ENCODE data around the gene TRAF5. TPM values are rescaled to one million over a fixed set of nuclear protein-coding genes. Genes with fewer than 3 reads are reported as not detected.

Gene TRAF5
- polyA plus RNA-seq, 1 donor: 27.9 TPM

- DNase-seq: peak; percentile 55
These were observed 801 bp downstream of the TRAF5 start for GRCh38 chr1:211327346-211327921.

DNA sequence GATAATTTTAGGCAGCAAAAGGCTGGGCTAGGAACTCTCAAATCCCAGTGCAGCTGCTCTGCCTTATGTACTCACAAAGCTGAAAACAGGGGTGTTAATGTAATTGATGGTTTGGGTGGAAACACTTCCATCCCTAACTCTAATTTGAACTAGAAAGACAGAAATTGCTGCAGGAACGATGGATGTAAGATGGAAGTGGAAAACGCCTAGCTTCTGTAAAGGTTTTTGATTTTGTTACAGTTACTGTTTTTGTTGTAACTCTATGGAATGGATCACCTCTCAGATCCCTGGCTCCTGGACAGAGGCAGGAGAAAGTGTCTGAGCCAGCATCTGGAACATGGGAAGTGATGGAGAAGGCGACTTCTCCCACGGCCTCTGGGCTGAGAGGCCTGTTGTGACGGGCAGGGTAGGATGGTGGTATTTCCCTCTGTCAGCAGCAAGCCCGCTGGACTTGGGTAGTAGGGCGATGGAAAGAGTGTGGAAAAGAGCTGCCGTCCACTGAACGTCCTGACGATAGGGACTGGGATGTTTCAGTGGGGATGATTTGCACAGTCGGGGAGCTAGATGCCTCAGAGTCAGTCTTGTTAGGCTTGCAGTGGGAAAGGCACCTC, 1.6 kb downstream of the TRAF5 start:
- no peak for DNase-seq

DNA sequence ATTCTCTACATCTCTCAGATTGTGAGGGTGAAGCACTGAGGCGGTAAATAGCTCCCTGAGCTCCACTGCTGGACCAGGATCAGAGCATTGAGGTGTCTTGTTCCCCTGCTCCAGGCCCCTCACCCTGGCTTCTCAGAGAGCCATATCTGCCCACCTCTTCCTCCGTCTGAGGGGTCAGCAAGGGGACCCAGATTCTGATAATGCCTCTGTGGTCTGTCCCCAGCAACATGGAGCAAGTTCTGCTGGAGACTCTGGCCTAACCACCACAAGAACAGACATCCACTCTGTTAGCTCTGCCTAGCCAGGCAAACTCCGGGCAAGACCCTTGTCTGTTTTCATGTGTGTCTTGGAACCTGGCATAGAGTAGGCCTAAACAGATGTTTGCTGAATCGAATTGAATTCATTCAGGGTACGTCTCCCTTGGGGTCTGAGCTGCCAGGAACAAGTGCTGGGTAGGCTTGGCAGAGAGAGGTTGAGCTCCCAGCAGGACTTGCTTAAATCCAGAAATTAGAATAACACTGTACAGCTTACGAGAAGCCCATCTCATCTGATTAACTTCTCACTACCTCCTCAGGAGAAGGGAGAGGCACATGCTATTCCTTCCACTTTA, 2.3 kb downstream of the TRAF5 start:
- DNase-seq: no peak

DNA sequence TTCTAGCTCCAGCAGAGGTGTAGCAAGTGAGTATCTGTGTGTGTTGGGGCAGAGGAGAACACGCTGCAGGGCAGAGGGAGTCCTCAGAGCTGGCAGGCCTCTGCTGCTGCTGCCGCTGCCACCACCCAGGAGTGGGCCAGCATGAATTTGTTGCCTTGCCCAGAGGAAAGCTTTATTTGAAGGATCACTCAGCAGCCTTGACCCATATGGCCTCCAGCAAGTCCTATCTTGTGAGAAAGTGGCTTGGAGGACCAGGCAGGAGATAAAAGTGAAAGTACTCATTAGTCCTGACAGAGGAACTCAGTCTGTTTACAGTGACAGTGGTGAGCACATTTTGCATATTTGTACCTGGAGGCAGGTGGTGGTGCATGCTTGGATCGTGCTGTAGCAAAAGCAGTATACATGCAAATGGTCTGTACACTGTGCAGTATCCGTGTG, 3.1 kb downstream of the TRAF5 start:
- no peak for DNase-seq

DNA sequence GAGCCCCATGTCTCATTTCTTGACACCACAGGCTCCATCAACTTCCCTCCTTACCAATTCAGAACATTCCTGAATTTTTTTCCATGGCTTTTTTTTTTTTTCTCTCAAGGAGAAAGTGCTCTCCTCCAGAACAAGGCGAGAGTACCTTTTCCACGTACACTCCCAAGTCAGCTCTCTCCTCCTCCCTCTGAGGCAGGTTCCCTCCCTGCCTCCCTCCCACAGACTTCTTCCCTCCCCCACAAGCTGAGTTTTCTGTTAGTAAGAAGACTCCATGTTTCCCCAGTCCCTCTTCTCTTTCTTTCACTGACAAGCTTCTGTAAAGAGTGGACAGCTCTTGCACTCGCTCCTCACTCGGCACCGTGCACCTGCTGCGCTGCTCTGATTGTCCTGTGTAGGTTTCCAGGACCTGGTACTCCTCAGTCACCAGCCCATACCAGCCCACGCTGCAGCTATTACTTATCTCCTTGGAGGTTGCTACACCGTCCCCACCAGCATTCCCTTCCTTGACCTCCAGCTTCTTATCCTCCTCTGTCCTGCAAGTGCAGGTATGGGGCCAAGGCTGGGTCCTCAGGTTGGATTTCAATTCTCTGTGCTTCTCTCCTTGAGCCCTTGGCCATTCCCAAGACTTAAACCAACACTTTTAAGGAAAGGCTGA, 3.8 kb downstream of the TRAF5 start:
- DNase-seq: no peak

DNA sequence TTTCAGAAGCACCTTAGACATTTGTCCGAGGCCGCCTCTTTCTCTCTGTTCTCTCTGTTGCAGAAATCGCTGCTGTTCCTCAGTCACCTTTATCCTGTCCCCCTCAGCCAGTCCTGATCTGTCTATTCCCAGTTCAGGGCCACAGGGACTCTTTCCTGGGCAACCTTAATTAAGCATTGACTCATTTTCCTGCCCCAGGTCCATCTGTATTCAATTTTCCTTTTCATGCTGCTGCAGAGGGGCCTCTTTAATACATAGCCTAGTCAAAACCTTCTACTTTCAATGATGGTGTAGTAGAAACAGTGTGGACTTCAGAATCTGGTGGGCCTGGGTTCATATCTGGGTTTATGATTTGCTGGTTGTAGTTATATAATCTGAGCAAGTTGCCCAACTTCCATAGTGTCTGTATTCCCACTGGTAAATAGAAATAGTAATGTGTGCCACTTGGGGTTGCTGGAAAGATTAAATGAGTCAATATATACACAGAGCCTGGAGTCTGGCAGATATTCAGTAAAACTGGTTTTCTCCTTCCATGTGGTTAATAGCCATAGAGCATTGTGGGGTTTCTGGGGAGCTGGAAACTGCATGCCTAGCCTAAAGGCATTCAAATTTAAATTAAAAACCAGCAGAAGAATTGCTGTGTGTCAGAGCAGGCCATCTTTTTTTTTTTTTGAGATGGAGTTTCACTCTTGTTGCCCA, 4.5 kb downstream of the TRAF5 start:
- DNase-seq: no peak

DNA sequence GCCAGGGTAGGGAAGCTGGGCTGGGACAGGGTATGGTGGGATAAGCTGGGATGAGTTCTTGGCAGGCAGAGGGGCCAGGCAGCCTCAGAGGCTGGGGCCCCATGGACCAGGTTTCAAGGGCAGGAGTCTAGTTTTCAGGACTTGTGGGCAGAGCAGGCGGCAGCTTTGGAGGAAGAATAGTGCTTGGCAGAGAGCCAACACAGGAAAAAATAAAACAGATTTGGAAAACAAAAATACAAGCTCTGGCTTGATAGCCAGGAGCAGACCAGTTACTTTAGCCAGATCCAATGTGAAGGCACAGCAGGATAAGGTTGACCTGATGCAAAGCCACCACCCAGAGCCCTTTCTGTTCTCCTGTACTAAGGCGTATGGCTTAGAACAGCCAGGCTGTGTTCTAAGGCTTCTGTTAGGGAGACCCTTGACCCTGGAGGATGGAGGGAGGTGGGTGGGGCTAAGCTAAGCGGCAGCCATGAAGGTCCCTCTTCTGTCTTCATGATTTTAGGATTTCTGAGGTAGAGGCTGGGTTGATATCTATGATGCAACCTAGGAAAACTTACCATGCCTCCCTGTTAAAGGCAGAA, 5.5 kb downstream of the TRAF5 start:
- no peak for DNase-seq

- no peak for DNase-seq
These were observed 6.2 kb downstream of the TRAF5 start for GRCh38 chr1:211332830-211333229.

DNA sequence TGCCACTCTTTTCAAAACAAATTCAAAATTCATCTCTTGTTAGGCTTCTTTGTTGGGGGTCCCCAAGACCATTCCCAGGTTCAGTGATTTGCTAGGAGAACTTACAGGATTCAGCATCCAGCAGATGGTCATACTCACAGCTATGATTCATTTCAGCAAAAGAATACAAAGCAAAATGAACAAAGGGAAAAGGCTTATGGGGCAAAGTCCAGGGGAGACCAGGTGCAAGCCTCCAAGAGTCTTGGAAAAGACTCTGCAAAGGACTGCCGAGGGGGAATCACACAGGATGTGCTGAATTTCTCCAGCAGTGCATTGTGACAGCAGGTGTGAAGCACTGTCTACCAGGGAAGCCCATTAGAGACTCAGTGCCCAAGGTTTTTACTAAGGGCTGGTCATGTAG, 7.3 kb downstream of the TRAF5 start:
- DNase-seq: no peak

- no peak for DNase-seq
These were observed 8.4 kb downstream of the TRAF5 start for GRCh38 chr1:211334986-211335385.

- no peak for DNase-seq
These were observed 9.0 kb downstream of the TRAF5 start for GRCh38 chr1:211335522-211336157.

DNA sequence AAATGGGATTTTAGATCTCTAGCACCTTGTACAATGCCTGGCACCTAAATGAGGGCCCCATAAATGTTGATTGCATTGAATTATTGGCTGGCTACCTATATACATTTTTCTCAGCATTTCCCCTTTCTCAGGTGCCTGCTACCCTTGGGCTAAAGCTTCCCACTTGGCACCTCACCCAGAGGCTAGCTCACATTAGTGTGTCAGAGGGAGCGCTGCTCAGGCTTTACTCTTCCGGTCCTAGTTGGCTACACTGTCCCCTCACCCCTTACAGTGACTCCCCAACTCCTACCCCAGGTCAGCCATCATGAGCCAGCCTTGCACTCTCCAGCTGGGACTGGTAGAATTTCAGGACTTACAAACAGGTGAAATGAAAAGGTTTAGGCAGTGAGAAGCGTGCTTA, 9.5 kb downstream of the TRAF5 start:
- DNase-seq: no peak

- no peak for DNase-seq
These were observed 10.1 kb downstream of the TRAF5 start for GRCh38 chr1:211336775-211337174.

- DNase-seq: no peak
These were observed 11.0 kb downstream of the TRAF5 start for GRCh38 chr1:211337430-211338223.

GRCh38 chr1:211338224-211338620, 11.6 kb downstream of the TRAF5 start:
- DNase-seq: no peak

DNA sequence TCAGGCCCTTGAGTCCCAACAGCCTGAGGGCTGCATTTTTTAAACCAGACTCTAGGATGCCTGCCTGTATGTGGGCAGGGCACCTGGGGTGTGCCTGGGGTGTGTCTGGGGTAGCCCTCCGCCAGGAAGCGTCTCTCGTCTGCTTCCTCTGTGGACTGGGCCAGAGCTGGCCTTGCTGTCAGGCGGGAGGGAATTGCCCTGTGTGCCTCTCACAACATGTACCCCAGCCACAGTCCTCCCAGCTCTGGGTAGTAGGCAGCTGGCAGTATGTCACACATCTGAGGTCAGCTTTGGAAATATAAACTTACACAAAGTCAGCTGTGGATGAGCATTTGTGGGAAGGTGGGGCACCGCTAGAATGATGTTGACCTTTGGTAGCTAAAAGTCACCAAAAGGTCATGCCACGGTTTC, 13.0 kb downstream of the TRAF5 start:
- no peak for DNase-seq

DNA sequence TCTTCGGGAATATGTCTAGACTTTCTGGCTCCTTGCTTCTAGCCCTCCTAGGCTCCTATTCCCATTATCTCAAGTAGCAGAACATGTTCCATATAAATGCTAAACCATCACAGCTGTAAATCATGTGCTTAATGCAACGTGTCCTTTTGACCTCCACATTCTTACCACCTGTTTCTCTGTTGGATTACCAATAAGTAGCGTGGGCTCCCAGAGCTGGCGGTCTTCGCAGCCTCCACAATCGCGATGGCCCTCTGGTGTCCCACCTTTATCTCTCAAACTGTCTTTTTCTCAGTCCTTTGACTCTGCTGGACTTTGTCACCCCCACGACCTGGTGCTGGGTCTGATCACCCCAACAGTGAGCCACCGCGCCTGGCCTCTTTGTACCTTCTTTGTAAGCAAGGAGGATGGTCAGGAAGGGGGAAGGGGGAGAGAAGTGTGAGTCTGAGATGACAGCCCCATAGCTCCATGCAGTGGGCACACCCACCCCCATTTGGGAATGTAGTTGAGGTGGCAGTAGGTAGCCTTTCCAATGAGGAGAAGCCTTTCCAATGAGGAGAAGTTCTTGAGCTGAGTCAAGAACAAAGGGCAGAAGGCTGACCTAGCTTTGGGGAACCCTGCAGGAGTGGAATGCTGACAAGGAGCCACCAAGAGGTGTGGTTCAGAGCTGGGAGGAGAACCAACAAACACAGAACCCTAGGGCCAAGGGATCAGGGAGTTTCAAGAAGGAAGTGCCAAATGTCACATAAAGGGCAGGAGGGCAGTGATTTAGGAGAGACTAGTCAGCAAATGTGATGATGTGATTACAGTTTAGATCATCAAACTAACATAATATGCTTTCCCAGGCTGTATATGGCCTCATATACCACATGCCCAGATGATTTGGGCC, 14.2 kb downstream of the TRAF5 start:
- DNase-seq: no peak

DNA sequence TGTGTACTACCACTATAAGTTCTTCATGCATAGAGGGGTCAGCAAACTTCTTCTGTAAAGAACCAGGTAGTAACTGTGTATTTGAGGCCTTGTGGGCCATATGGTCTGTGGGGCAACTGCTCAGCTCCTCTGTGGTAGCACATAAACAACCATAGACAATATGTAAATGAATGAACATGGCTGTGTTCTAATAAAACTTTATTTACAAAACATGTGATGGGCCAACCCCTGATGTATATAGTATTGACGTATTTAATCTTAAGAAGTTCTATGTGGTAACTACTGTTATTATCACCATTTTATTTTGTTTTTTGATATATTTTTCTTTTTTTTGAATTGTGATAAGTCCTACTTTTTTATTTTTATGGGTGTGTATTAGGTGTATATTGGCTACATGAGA, 15.4 kb downstream of the TRAF5 start:
- DNase-seq: no peak

- no peak for DNase-seq
These were observed 17.0 kb downstream of the TRAF5 start for GRCh38 chr1:211343607-211344006.

DNA sequence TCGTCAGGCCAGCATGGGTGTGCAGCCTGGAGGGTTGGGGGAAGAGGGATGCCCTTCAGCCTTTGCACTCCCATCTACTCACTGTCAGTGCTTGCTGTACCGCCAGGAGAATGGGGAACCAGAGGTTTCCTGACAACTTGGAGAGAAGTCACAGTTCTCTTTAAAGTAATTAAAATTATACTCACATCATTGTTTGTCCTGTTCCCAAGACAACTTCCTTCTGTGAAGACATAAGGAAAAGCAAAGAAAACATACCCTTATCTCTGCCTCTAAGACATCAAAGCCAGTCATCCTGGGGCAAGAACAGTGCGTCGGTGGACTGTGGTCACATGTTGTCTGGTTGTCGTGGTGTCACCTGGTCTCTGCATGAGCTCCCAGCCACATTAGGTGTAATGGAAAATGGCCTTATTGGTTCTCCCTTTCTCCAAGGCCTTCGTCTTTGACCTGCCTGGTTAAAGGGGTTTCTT, 17.6 kb downstream of the TRAF5 start:
- no peak for DNase-seq

Measured in left kidney (tissue), 2 donors.